ENCODE data around the gene TAF13. TPM values are rescaled to one million over a fixed set of nuclear protein-coding genes. Genes with fewer than 3 reads are reported as not detected.

TAF13 gene
- total and polyA plus RNA-seq, 9 of the 15 experiments (the other 6 are each of a cell fraction or from before 2014, with no cell fraction given): 14.9 to 77.2 (median 38.7) TPM

DNA sequence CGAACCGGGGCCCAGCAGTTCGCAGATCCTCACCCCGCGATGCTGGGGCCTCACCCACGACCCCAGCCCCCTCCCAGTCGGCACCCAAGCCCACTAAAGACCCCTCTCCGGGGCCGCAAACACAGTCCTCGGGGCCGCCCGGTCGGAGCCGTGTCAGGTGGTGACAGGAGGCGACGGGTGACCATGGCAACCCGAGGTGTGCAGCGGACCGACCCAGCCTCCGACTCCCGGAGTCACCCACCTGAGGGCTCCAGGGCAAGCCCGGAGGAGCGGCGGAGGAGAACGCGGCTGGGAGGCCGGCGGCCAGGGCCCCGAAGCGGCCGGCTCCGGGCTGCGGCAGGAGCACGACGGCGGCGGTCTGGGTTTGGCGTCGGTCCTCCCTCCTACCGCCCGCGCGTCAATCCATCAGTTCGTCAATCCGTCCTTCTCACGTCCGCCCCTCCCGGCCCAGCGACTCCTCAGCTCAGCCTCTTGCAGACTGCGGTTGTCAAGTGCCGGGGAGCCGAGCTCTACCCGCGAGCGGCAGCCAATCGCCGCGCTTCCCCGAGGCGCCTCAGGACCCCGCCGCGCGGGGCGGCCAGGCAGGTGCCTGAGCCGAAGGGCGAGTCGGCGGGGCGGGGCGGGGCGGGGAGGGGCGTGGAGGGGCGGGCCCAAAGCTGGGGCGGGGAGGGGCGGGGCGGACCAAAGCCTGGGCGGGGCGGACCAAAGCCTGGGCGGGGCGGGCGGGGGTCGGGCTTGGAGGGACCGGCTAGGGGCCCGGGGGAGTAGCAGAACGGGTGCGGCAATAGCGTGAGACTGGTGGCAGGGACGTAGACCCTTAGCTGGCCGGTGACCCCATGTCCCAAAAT, 34.0 kb downstream of the TAF13 start, which contains the start of gene WDR47 (continued):
- TF ChIP-seq XRCC4 (IDR thresholded peaks at IDR 0.05; ENCODE audit: extremely low read depth, insufficient read depth, insufficient read length): no peak
- 0 out of 2 replicates have a peak, but pooled peaks have one; percentile 47 for TF ChIP-seq TAF7 (tag; IDR thresholded peaks at IDR 0.05)
- no peak; the same call in 1 of the 2 replicates for TF ChIP-seq ZEB2 (IDR thresholded peaks at IDR 0.05)
- TF ChIP-seq SOX6 (IDR thresholded peaks at IDR 0.05): peak; percentile 62; the same call in 1 of the 2 replicates
- no peak for TF ChIP-seq ZNF197 (CRISPR knock-in tag; IDR thresholded peaks at IDR 0.05; ENCODE audit: low read depth)
- no peak for TF ChIP-seq SMAD2 (IDR thresholded peaks at IDR 0.05; ENCODE audit: low read depth, low read length)
- TF ChIP-seq, protein P1, sequence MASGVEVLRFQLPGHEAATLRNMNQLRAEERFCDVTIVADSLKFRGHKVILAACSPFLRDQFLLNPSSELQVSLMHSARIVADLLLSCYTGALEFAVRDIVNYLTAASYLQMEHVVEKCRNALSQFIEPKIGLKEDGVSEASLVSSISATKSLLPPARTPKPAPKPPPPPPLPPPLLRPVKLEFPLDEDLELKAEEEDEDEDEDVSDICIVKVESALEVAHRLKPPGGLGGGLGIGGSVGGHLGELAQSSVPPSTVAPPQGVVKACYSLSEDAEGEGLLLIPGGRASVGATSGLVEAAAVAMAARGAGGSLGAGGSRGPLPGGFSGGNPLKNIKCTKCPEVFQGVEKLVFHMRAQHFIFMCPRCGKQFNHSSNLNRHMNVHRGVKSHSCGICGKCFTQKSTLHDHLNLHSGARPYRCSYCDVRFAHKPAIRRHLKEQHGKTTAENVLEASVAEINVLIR (CRISPR knock-in tag; IDR thresholded peaks at IDR 0.05): no peak
- TF ChIP-seq RNF2 (IDR thresholded peaks at IDR 0.05): peak; percentile 52; the same call in 1 of the 2 replicates
- TF ChIP-seq FOXM1 (IDR thresholded peaks at IDR 0.05; ENCODE audit: low read depth): no peak
- TF ChIP-seq FOXM1 (CRISPR knock-in tag; IDR thresholded peaks at IDR 0.05; ENCODE audit: low read depth): no peak
- no peak for TF ChIP-seq TCF7L2 (IDR thresholded peaks at IDR 0.05; ENCODE audit: low read depth, low read length)
- TF ChIP-seq TAF9B (IDR thresholded peaks at IDR 0.05; ENCODE audit: partially characterized antibody): no peak
- TF ChIP-seq KLF6 (CRISPR knock-in tag; IDR thresholded peaks at IDR 0.05; ENCODE audit: borderline replicate concordance): no peak
- TF ChIP-seq, protein P2, sequence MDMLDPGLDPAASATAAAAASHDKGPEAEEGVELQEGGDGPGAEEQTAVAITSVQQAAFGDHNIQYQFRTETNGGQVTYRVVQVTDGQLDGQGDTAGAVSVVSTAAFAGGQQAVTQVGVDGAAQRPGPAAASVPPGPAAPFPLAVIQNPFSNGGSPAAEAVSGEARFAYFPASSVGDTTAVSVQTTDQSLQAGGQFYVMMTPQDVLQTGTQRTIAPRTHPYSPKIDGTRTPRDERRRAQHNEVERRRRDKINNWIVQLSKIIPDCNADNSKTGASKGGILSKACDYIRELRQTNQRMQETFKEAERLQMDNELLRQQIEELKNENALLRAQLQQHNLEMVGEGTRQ (CRISPR knock-in tag; IDR thresholded peaks at IDR 0.05): no peak
- TF ChIP-seq NCOA6 (IDR thresholded peaks at IDR 0.05): peak; percentile 87
- TF ChIP-seq, protein P3, sequence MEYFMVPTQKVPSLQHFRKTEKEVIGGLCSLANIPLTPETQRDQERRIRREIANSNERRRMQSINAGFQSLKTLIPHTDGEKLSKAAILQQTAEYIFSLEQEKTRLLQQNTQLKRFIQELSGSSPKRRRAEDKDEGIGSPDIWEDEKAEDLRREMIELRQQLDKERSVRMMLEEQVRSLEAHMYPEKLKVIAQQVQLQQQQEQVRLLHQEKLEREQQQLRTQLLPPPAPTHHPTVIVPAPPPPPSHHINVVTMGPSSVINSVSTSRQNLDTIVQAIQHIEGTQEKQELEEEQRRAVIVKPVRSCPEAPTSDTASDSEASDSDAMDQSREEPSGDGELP (CRISPR knock-in tag; IDR thresholded peaks at IDR 0.05; ENCODE audit: borderline replicate concordance): peak; percentile 75; the same call in 1 of the 2 replicates
- TF ChIP-seq, protein P4, sequence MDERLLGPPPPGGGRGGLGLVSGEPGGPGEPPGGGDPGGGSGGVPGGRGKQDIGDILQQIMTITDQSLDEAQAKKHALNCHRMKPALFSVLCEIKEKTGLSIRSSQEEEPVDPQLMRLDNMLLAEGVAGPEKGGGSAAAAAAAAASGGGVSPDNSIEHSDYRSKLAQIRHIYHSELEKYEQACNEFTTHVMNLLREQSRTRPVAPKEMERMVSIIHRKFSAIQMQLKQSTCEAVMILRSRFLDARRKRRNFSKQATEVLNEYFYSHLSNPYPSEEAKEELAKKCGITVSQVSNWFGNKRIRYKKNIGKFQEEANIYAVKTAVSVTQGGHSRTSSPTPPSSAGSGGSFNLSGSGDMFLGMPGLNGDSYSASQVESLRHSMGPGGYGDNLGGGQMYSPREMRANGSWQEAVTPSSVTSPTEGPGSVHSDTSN (CRISPR knock-in tag; IDR thresholded peaks at IDR 0.05; ENCODE audit: low read depth): peak; percentile 12; the same call in 1 of the 2 replicates
- TF ChIP-seq, protein P4 (tag; conservative IDR thresholded peaks at IDR 0.05; ENCODE audit: low read depth): no peak; the same call in 1 of the 2 replicates
- TF ChIP-seq, protein P5, sequence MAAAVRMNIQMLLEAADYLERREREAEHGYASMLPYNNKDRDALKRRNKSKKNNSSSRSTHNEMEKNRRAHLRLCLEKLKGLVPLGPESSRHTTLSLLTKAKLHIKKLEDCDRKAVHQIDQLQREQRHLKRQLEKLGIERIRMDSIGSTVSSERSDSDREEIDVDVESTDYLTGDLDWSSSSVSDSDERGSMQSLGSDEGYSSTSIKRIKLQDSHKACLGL (CRISPR knock-in tag; IDR thresholded peaks at IDR 0.05; ENCODE audit: borderline replicate concordance, poor library complexity, severe bottlenecking): no peak
- TF ChIP-seq ZNF644 (tag; IDR thresholded peaks at IDR 0.05; ENCODE audit: low read depth): no peak
- peak; percentile 34; the same call in 1 of the 2 replicates for TF ChIP-seq TOE1 (IDR thresholded peaks at IDR 0.05; ENCODE audit: borderline replicate concordance)
- no peak for TF ChIP-seq TOE1 (CRISPR knock-in tag; IDR thresholded peaks at IDR 0.05; ENCODE audit: borderline replicate concordance, low read depth)
- TF ChIP-seq MXI1 (IDR thresholded peaks at IDR 0.05; ENCODE audit: low read depth, low read length): peak; percentile 67
